H1 (cell line): ENCODE data around the gene SPOCD1. TPM values are rescaled to one million over a fixed set of nuclear protein-coding genes. Genes with fewer than 3 reads are reported as not detected.

ENCODE experiments used
- CTCF ChIA-PET: fragments of 300-600 bp; sonication (Branson Sonifier 250); formaldehyde crosslinking; loops from one replicate; lab custom pipeline; 2021; ENCODE audit not compliant: partially characterized antibody; lab: Charles Lee
- POLR2A ChIA-PET: fragments of 300-600 bp; sonication (Branson Sonifier 250); formaldehyde crosslinking; loops from one replicate; lab custom pipeline; 2021; ENCODE audit warnings: inconsistent platforms; ENCODE audit not compliant: partially characterized antibody; lab: Charles Lee
- DNase-seq, 2 experiments: peaks; one replicate each; pipeline versions ENCODE4 v3.0.0 to v3.0.0-alpha.2; 2010 to 2022; ENCODE audit warnings: low spot score in 2 of 2, low read depth in 1 of 2, mixed read lengths in 1 of 2
- FAIRE-seq: peaks from 2 replicates; lab custom pipeline; 2011; peaks lifted over from hg19 to GRCh38; lab: Jason Lieb, UNC
- H2AFZ ChIP-seq: 2 replicates; pipeline ENCODE4 v1.8.1; 2012; ENCODE audit warnings: low read length, inconsistent platforms
- H2AK5ac ChIP-seq: 2 replicates; pipeline ENCODE4 v1.6.1; 2013; ENCODE audit warnings: low read depth, low read length
- H2BK120ac ChIP-seq: replicated peaks from 2 replicates; pipeline ENCODE3; 2013; ENCODE audit warnings: low read depth, low read length, inconsistent platforms
- H2BK12ac ChIP-seq: 2 replicates; pipeline ENCODE4 v1.6.1; 2013; ENCODE audit warnings: low read depth, low read length
- H2BK15ac ChIP-seq: 2 replicates; pipeline ENCODE4 v1.6.1; 2013; ENCODE audit warnings: low read length
- H2BK20ac ChIP-seq: 2 replicates; pipeline ENCODE4 v1.6.1; 2013; ENCODE audit warnings: low read length
- H2BK5ac ChIP-seq: 2 replicates; pipeline ENCODE4 v1.6.1; 2013; ENCODE audit warnings: low read depth, low read length
- H3K14ac ChIP-seq: 2 replicates; pipeline ENCODE4 v1.6.1; 2013; ENCODE audit warnings: inconsistent platforms; ENCODE audit not compliant: insufficient read length
- H3K18ac ChIP-seq: 2 replicates; pipeline ENCODE4 v1.6.1; 2013; ENCODE audit warnings: low read length; ENCODE audit errors: extremely low read depth
- H3K23ac ChIP-seq: 2 replicates; pipeline ENCODE4 v1.6.1; 2013; ENCODE audit warnings: inconsistent platforms; ENCODE audit not compliant: insufficient read length
- H3K23me2 ChIP-seq: 2 replicates; pipeline ENCODE4 v1.6.1; 2013; ENCODE audit warnings: low read depth, low read length
- H3K27ac ChIP-seq: 2 replicates; pipeline ENCODE4 v1.6.1; 2011; ENCODE audit warnings: low read depth, low read length, inconsistent platforms
- H3K27me3 ChIP-seq, 4 experiments: replicated peaks in 1 of 4; 1 replicate in 1 of 4; 2 replicates in 3 of 4; pipeline versions ENCODE4 v1.6.1 to v1.8.1; 2011 to 2013; ENCODE audit warnings: low read length in 3 of 4, mild to moderate bottlenecking in 3 of 4, inconsistent platforms in 2 of 4, mixed read lengths in 2 of 4, moderate library complexity in 1 of 4; ENCODE audit not compliant: control insufficient read depth in 3 of 4, insufficient read depth in 3 of 4; ENCODE audit errors: extremely low read depth in 1 of 4
- H3K36me3 ChIP-seq, 4 experiments: 2 replicates each; pipeline versions ENCODE4 v1.6.1 to v1.8.1; 2011 to 2013; ENCODE audit warnings: mild to moderate bottlenecking in 4 of 4, low read length in 3 of 4, moderate library complexity in 2 of 4, control low read depth in 1 of 4, inconsistent platforms in 1 of 4; ENCODE audit not compliant: insufficient read depth in 4 of 4, control insufficient read depth in 2 of 4
- H3K4ac ChIP-seq: replicated peaks from 2 replicates; pipeline ENCODE3; 2013; ENCODE audit warnings: low read length, low read depth, mixed read lengths, inconsistent platforms; ENCODE audit not compliant: insufficient read length
- H3K4me1 ChIP-seq, 4 experiments: replicated peaks in 1 of 4; 1 replicate in 1 of 4; 2 replicates in 3 of 4; pipeline versions ENCODE4 v1.6.1 to v1.8.1; 2011 to 2013; ENCODE audit warnings: low read length in 3 of 4, inconsistent platforms in 2 of 4, mixed read lengths in 1 of 4; ENCODE audit not compliant: insufficient read depth in 4 of 4, control insufficient read depth in 3 of 4
- H3K4me2 ChIP-seq, 2 experiments: 2 replicates each; pipeline versions ENCODE4 v1.6.1 to v1.8.1; 2011 to 2013; ENCODE audit warnings: low read depth in 2 of 2, low read length in 2 of 2, control low read depth in 1 of 2, inconsistent platforms in 1 of 2, mild to moderate bottlenecking in 1 of 2; ENCODE audit not compliant: insufficient read depth in 1 of 2
- H3K4me3 ChIP-seq, 4 experiments: fragments of 200-600, 300-600 bp in 1 of 4; sonication (generic), shearing (Covaris generic), sonication (Bioruptor Twin) in 1 of 4; 2 replicates each; pipeline versions ENCODE4 v1.5.1 to v1.8.1; 2011 to 2016; ENCODE audit warnings: low read length in 4 of 4, low read depth in 3 of 4, control low read depth in 2 of 4, inconsistent platforms in 2 of 4, mild to moderate bottlenecking in 2 of 4, mixed read lengths in 1 of 4, moderate library complexity in 1 of 4; ENCODE audit not compliant: insufficient read depth in 2 of 4; ENCODE audit errors: extremely low read depth in 1 of 4
- H3K56ac ChIP-seq: replicated peaks from 2 replicates; pipeline ENCODE3; 2013; ENCODE audit warnings: low read depth, mild to moderate bottlenecking, mixed read lengths, low read length, inconsistent platforms; ENCODE audit not compliant: insufficient read length
- H3K79me1 ChIP-seq: 2 replicates; pipeline ENCODE4 v1.6.1; 2013; ENCODE audit warnings: low read depth, low read length, control low read depth
- H3K79me2 ChIP-seq, 2 experiments: 2 replicates each; pipeline versions ENCODE4 v1.6.1 to v1.8.1; 2012 to 2013; ENCODE audit warnings: low read length in 2 of 2, mild to moderate bottlenecking in 2 of 2, inconsistent platforms in 1 of 2; ENCODE audit not compliant: insufficient read depth in 2 of 2, control insufficient read depth in 1 of 2
- H3K9ac ChIP-seq, 4 experiments: replicated peaks in 1 of 4; 1 replicate in 1 of 4; 2 replicates in 3 of 4; pipeline versions ENCODE4 v1.6.1 to v1.8.1; 2011 to 2013; ENCODE audit warnings: low read depth in 3 of 4, low read length in 3 of 4, control low read depth in 2 of 4, mild to moderate bottlenecking in 2 of 4, moderate library complexity in 2 of 4, inconsistent platforms in 1 of 4; ENCODE audit errors: extremely low read depth in 1 of 4
- H3K9me3 ChIP-seq, 2 experiments: 2 replicates each; pipeline versions ENCODE4 v1.6.1 to v1.8.1; 2012 to 2013; ENCODE audit warnings: mild to moderate bottlenecking in 2 of 2, moderate library complexity in 2 of 2, control low read depth in 1 of 2, inconsistent platforms in 1 of 2, low read depth in 1 of 2, low read length in 1 of 2, mixed read lengths in 1 of 2; ENCODE audit not compliant: insufficient read depth in 2 of 2
- H4K20me1 ChIP-seq, 2 experiments: replicated peaks in 1 of 2; 2 replicates each; pipeline versions ENCODE3 to v1.8.1; 2011 to 2013; ENCODE audit warnings: inconsistent platforms in 2 of 2, low read length in 2 of 2, mild to moderate bottlenecking in 1 of 2; ENCODE audit not compliant: insufficient read depth in 2 of 2, control insufficient read depth in 1 of 2
- H4K5ac ChIP-seq: 2 replicates; pipeline ENCODE4 v1.6.1; 2013; ENCODE audit warnings: low read length, low read depth, mixed read lengths, inconsistent platforms; ENCODE audit not compliant: insufficient read length
- H4K8ac ChIP-seq: 2 replicates; pipeline ENCODE4 v1.8.0; 2013; ENCODE audit warnings: mild to moderate bottlenecking, moderate library complexity, low read length, inconsistent platforms; ENCODE audit not compliant: insufficient read depth; ENCODE audit errors: extremely low read depth
- H4K91ac ChIP-seq: replicated peaks from 2 replicates; pipeline ENCODE3; 2013; ENCODE audit warnings: low read length, mixed read lengths, inconsistent platforms; ENCODE audit not compliant: insufficient read length
- BCL11A ChIP-seq, 2 experiments: IDR thresholded peaks; one replicate each; pipeline ENCODE4 v1.6.1; 2011; ENCODE audit warnings: low read depth in 2 of 2, low read length in 2 of 2, mild to moderate bottlenecking in 2 of 2
- CHD2 ChIP-seq: IDR thresholded peaks from 2 replicates; pipeline ENCODE4 v1.6.1; 2012; ENCODE audit warnings: low read length, improper control_type of control experiment
- CREB1 ChIP-seq: IDR thresholded peaks from 2 replicates; pipeline ENCODE4 v1.6.1; 2012; ENCODE audit warnings: inconsistent platforms
- CTBP2 ChIP-seq: IDR thresholded peaks from 2 replicates; pipeline ENCODE4 v1.7.0; 2011; ENCODE audit warnings: borderline replicate concordance, mild to moderate bottlenecking, moderate library complexity, mixed read lengths, low read length; ENCODE audit not compliant: insufficient read depth, insufficient read length
- JUN ChIP-seq: IDR thresholded peaks from 2 replicates; pipeline ENCODE4 v1.6.1; 2011; ENCODE audit warnings: low read depth, mild to moderate bottlenecking, improper control_type of control experiment, low read length
- KDM5A ChIP-seq: fragments of 200-600 bp; IDR thresholded peaks from 2 replicates; pipeline ENCODE4 v1.7.1; 2012; ENCODE audit warnings: mild to moderate bottlenecking, low read length, inconsistent platforms, mixed read lengths
- SP1 ChIP-seq: IDR thresholded peaks from 2 replicates; pipeline ENCODE4 v1.6.1; 2011; ENCODE audit warnings: low read depth, low read length
- SRF ChIP-seq: IDR thresholded peaks from 2 replicates; pipeline ENCODE4 v1.6.1; 2011; ENCODE audit warnings: mild to moderate bottlenecking, low read depth, low read length, moderate library complexity
- TAF7 ChIP-seq: optimal IDR thresholded peaks from 2 replicates; pipeline ENCODE3; 2011; ENCODE audit warnings: low read depth, mild to moderate bottlenecking, inconsistent platforms, low read length, moderate library complexity, borderline replicate concordance
- TEAD4 ChIP-seq: IDR thresholded peaks from 2 replicates; pipeline ENCODE4 v1.6.1; 2012; ENCODE audit warnings: low read depth, low read length, inconsistent platforms, mixed read lengths
- YY1 ChIP-seq: IDR thresholded peaks from 2 replicates; pipeline ENCODE4 v1.6.1; 2011; ENCODE audit warnings: low read depth, mild to moderate bottlenecking, low read length
- WGBS, 2 experiments: shearing (Covaris generic) in 1 of 2; methylation state at CpG; one replicate each; pipeline versions ENCODE4 v1.1.6 to v1.1.7; 2013 to 2015; ENCODE audit warnings: low lambda C conversion rate in 2 of 2, mixed read lengths in 2 of 2, inconsistent platforms in 1 of 2, low coverage in 1 of 2, missing lambda C conversion rate in 1 of 2; ENCODE audit not compliant: insufficient replicate concordance in 2 of 2, insufficient coverage in 1 of 2, insufficient read length in 1 of 2; ENCODE audit errors: extremely low coverage in 1 of 2, missing lambda C conversion rate in 1 of 2; 5-methylcytosine and 5-hydroxymethylcytosine counted together
- polyA plus RNA-seq, 7 experiments: library from polyadenylated mRNA; depleted of rRNA in 3 of 7; stranded (reverse) in 5 of 7; unstranded in 2 of 7; fragments of >200 nt in 5 of 7; fragments of 200-250 nt in 2 of 7; gene quantifications; 1 replicate in 5 of 7; 2 replicates in 1 of 7; 4 replicates in 1 of 7; pipeline versions ENCODE4 v1.2.1 to v1.2.3, GENCODE V29; 2011 to 2013; ENCODE audit warnings: missing spikeins in 2 of 7, mixed read lengths in 2 of 7
- total RNA-seq: library from RNA; stranded (reverse); fragmentation: NEBNext Ultra II Directional; extraction: Animal tissue kit (Norgen Biotek cat#: 25700); gene quantifications from 2 replicates; pipeline ENCODE4 v1.2.1, GENCODE V29; 2021

SPOCD1 gene
- total and polyA plus RNA-seq, 2 of the 8 experiments (the other 6 are each of a cell fraction or from before 2014, with no cell fraction given): 1.8 to 2.9 TPM

- Histone ChIP-seq H2BK120ac (peak overlapping the region; percentile 69), H3K9me3 (no peaks in the 10 kb centered on the region), H3K79me2 (no peaks in the 10 kb centered on the region), H3K27ac (peak overlapping the region; percentile 46; the same call in 1 of the 2 replicates), H3K9ac (no peak overlapping the region; a peak in 1 of 7 replicates), H3K14ac (no peak overlapping the region), H3K4me3 (no peak overlapping the region), H3K4me1 (peaks cover 0 to 23% (median 19%) of the 10 kb centered on the region in 4 experiments; a peak in 6 of 7 replicates), H2AFZ (no peak overlapping the region), H2BK12ac (peak overlapping the region; percentile 95), H2BK15ac (no peak overlapping the region), H4K20me1 (no peaks in the 10 kb centered on the region), H3K79me1 (no peaks in the 10 kb centered on the region), H3K18ac (peak overlapping the region; percentile 72), H4K8ac (no peak overlapping the region; the same call in 1 of the 2 replicates), H3K4me2 (peak overlapping the region; percentile 13 to 43; a peak in 3 of 4 replicates), H3K23me2 (no peaks in the 10 kb centered on the region; the same call in 1 of the 2 replicates), H3K56ac (no peak overlapping the region), H3K36me3 (no peaks in the 10 kb centered on the region), H4K5ac (peak overlapping the region; percentile 47), H2BK5ac (peak overlapping the region; percentile 86; the same call in 1 of the 2 replicates), H3K27me3 (no peaks in the 10 kb centered on the region; a peak in 2 of 7 replicates), H2BK20ac (peak overlapping the region; percentile 96), H2AK5ac (no peak overlapping the region), H3K23ac (no peak overlapping the region), H3K4ac (peak overlapping the region; percentile 74), H4K91ac (peak overlapping the region; percentile 75)
- no peak for DNase-seq
- CTCF ChIA-PET: interaction anchor here (0.8 to 3.3 kb wide), 8 partner anchors 12 to 120 kb away, joined by 3 to 22 read pairs (median 5); partner anchors contain the start of gene ADGRB2
- FAIRE-seq: peak; percentile 48
- WGBS, 2 experiments: 38% methylated on average over 12 of the region's 12 CpGs; no CpG with 5 or more reads in 1 of the 2 experiments
- POLR2A ChIA-PET: interaction anchor here (0.8 to 2.2 kb wide), 5 partner anchors 8 to 17 kb away, joined by 3 to 6 read pairs (median 4); no protein-coding TSS in a partner anchor
- TF ChIP-seq CHD2 (no peak), KDM5A (no peak), JUN (no peak), BCL11A (IDR thresholded peaks at IDR 0.05; ENCODE audit: low read depth in 2 of 2, low read length in 2 of 2) (no peak), TAF7 (peak; percentile 21), SRF (no peak), YY1 (peak; percentile 57; the same call in 1 of the 2 replicates), CREB1 (no peak), CTBP2 (peak; percentile 50), TEAD4 (0 out of 2 replicates have a peak, but pooled peaks have one; percentile 16), SP1 (0 out of 2 replicates have a peak, but pooled peaks have one; percentile 27)
Observed at GRCh38 chr1:31782421-31783410, 33.1 kb downstream of the SPOCD1 start.
